Kidney (tissue), 14 donors: Measurements from ENCODE around the gene CNOT6. TPM values are rescaled to one million over a fixed set of nuclear protein-coding genes. Genes with fewer than 3 reads are reported as not detected.

ENCODE experiments used
- DNase-seq, 5 donors: peaks; one replicate each; pipeline ENCODE4 v3.0.0-alpha.2; 2013 to 2020
- FAIRE-seq: peaks from 2 replicates; lab custom pipeline; 2012; peaks lifted over from hg19 to GRCh38; lab: Jason Lieb, UNC
- H3K27ac ChIP-seq, 2 donors: one replicate each; pipeline ENCODE4 v1.7.0; 2013; ENCODE audit warnings: low read depth in 2 of 2, low read length in 2 of 2, inconsistent platforms in 1 of 2
- H3K27me3 ChIP-seq: one replicate; pipeline ENCODE4 v1.7.1; 2013; ENCODE audit warnings: low read length, inconsistent platforms; ENCODE audit not compliant: control insufficient read depth, insufficient read depth
- H3K36me3 ChIP-seq, 3 donors: one replicate each; pipeline versions ENCODE4 v1.7.0 to v1.7.1; 2013; ENCODE audit warnings: low read length in 3 of 3, control low read depth in 1 of 3, inconsistent platforms in 1 of 3; ENCODE audit not compliant: insufficient read depth in 3 of 3, control insufficient read depth in 2 of 3
- H3K4me1 ChIP-seq, 3 donors: one replicate each; pipeline versions ENCODE4 v1.7.0 to v1.7.1; 2013; ENCODE audit warnings: low read length in 3 of 3, inconsistent platforms in 1 of 3, low read depth in 1 of 3; ENCODE audit not compliant: control insufficient read depth in 2 of 3, insufficient read depth in 2 of 3
- H3K4me3 ChIP-seq, 3 donors: one replicate each; pipeline versions ENCODE4 v1.7.0 to v1.8.1; 2013; ENCODE audit warnings: low read length in 3 of 3, control low read depth in 1 of 3, inconsistent platforms in 1 of 3
- H3K9ac ChIP-seq, 3 donors: one replicate each; pipeline versions ENCODE4 v1.7.0 to v1.7.1; 2013; ENCODE audit warnings: low read length in 3 of 3, control low read depth in 1 of 3, inconsistent platforms in 1 of 3
- H3K9me3 ChIP-seq, 3 donors: one replicate each; pipeline versions ENCODE4 v1.7.0 to v1.7.1; 2013; ENCODE audit warnings: low read length in 3 of 3, control low read depth in 1 of 3, inconsistent platforms in 1 of 3; ENCODE audit not compliant: control insufficient read depth in 2 of 3, insufficient read depth in 1 of 3
- CTCF ChIP-seq: IDR thresholded peaks from 3 replicates; pipeline ENCODE4 v1.5.1; 2012; ENCODE audit warnings: mild to moderate bottlenecking, moderate library complexity, borderline replicate concordance; ENCODE audit not compliant: insufficient read depth; ENCODE audit errors: extremely low read depth
- intact Hi-C: fragments of 100-400 bp; cut with DNase I; formaldehyde crosslinking; loops from one replicate; pipeline ENCODE4 v1.11.1; 2022
- polyA plus RNA-seq: library from polyadenylated mRNA; stranded (reverse); fragments of 350-450 nt; fragmentation: Illumina TruSeq; extraction: RNeasy Lipid Tissue Mini Kit (QIAGEN cat#74804); gene quantifications from one replicate; pipeline ENCODE4 v1.2.3, GENCODE V29; 2014; ENCODE audit warnings: low read depth, low replicate concordance; ENCODE audit not compliant: insufficient read depth
- total RNA-seq: library from RNA; stranded (reverse); fragmentation: NEBNext Ultra II Directional; extraction: Animal tissue kit (Norgen Biotek cat#: 25700); gene quantifications from one replicate; pipeline ENCODE4 v1.2.1, GENCODE V29; 2021
- donor health status: control.
- donor health status: control.
- donor health status: control.
- donor health status: control.
- donor health status: control.
- donor health status: DM: yes; HTN: yes; CAD: no.
- donor health status: Normal renal cell carcinoma (clear cell type).

The CNOT6 gene
- total and polyA plus RNA-seq, 2 donors from 2014 or later: 5.9 to 25.7 TPM

GRCh38 chr5:180592176-180592575 is 98.0 kb downstream of the CNOT6 start:
- FAIRE-seq (no peak), DNase-seq (peak in 1 of 5 donors; percentile 35)
- intact Hi-C loops: no loop called here
- Histone ChIP-seq H3K9me3 (no peaks in the 10 kb centered on the region), H3K27me3 (no peaks in the 10 kb centered on the region), H3K4me3 (no peak overlapping the region), H3K9ac (no peak overlapping the region), H3K4me1 (no peaks in the 10 kb centered on the region), H3K36me3 (no peaks in the 10 kb centered on the region), H3K27ac (no peak overlapping the region)
- TF ChIP-seq CTCF: no peak

GRCh38 chr5:180593446-180594206 is 99.4 kb downstream of the CNOT6 start:
- Histone ChIP-seq H3K9me3 (no peaks in the 10 kb centered on the region), H3K27ac (no peak overlapping the region), H3K4me3 (no peak overlapping the region), H3K27me3 (no peaks in the 10 kb centered on the region), H3K9ac (no peak overlapping the region), H3K36me3 (no peaks in the 10 kb centered on the region), H3K4me1 (no peaks in the 10 kb centered on the region)
- FAIRE-seq (no peak), DNase-seq (peak in 1 of 5 donors; percentile 48)
- no peak for TF ChIP-seq CTCF
- intact Hi-C loops: no loop called here

- Histone ChIP-seq H3K36me3 (no peaks in the 10 kb centered on the region), H3K4me1 (no peaks in the 10 kb centered on the region), H3K9ac (no peak overlapping the region), H3K27ac (no peak overlapping the region), H3K27me3 (no peaks in the 10 kb centered on the region), H3K9me3 (no peaks in the 10 kb centered on the region), H3K4me3 (no peak overlapping the region)
- DNase-seq (peak in 1 of 5 donors; percentile 61), FAIRE-seq (no peak)
- no peak for TF ChIP-seq CTCF
- intact Hi-C loops: no loop called here
These were observed 100.3 kb downstream of the CNOT6 start for GRCh38 chr5:180594311-180595045.
